Panc1 (cell line): ENCODE data around the gene ORAI1. TPM values are rescaled to one million over a fixed set of nuclear protein-coding genes. Genes with fewer than 3 reads are reported as not detected.

Experiments used
- ATAC-seq: fragments of 200-7000 bp; cut with Tn5 transposase; 2 replicates; pipeline ENCODE4 v1.9.1; 2020; ENCODE audit warnings: mild to moderate bottlenecking, moderate library complexity
- BruUV-seq: library from RNA; stranded (reverse); fragments of 400-500 nt; replicated peaks from 2 replicates; lab custom pipeline; 2021; lab: Mats Ljungman, UMichigan
- CTCF ChIA-PET: fragments of 300-600 bp; sonication (Branson Sonifier 250); formaldehyde crosslinking; loops from one replicate; lab custom pipeline; 2022; ENCODE audit warnings: antibody characterized with exemption; lab: Charles Lee
- POLR2A ChIA-PET: fragments of 300-600 bp; sonication (Branson Sonifier 250); formaldehyde crosslinking; loops from one replicate; lab custom pipeline; 2022; ENCODE audit warnings: antibody characterized with exemption; lab: Charles Lee
- DNase-seq: peaks from one replicate; pipeline ENCODE4 v3.0.0-alpha.2; 2010; ENCODE audit warnings: low read depth, low spot score
- H3K27ac ChIP-seq: 2 replicates; pipeline ENCODE4 v1.5.1; 2011; ENCODE audit warnings: mild to moderate bottlenecking, low read length, inconsistent platforms
- H3K27me3 ChIP-seq: fragments of 200-500 bp; sonication (Bioruptor generic); 2 replicates; pipeline ENCODE4 v1.6.0; 2014; ENCODE audit warnings: low read length, inconsistent platforms; ENCODE audit not compliant: control insufficient read depth, insufficient read depth
- H3K36me3 ChIP-seq: fragments of 200-500 bp; sonication (Bioruptor generic); 2 replicates; pipeline ENCODE4 v1.5.1; 2014; ENCODE audit warnings: inconsistent platforms, mild to moderate bottlenecking, low read length, moderate library complexity; ENCODE audit not compliant: control insufficient read depth, insufficient read depth
- H3K4me1 ChIP-seq: 2 replicates; pipeline ENCODE4 v1.5.1; 2011; ENCODE audit warnings: inconsistent platforms, mild to moderate bottlenecking, low read length, moderate library complexity; ENCODE audit not compliant: control insufficient read depth, insufficient read depth
- H3K4me3 ChIP-seq, 2 experiments: 2 replicates each; pipeline ENCODE4 v1.5.1; 2011 to 2012; ENCODE audit warnings: low read depth in 2 of 2, low read length in 2 of 2, mild to moderate bottlenecking in 2 of 2, inconsistent platforms in 1 of 2, moderate library complexity in 1 of 2
- H3K9me3 ChIP-seq: fragments of 200-500 bp; sonication (Bioruptor generic); 2 replicates; pipeline ENCODE4 v1.5.1; 2014; ENCODE audit warnings: low read depth, mild to moderate bottlenecking, inconsistent platforms, low read length, moderate library complexity; ENCODE audit not compliant: control insufficient read depth, insufficient read depth
- POLR2AphosphoS5 ChIP-seq: IDR thresholded peaks from 2 replicates; pipeline ENCODE4 v1.6.1; 2012; ENCODE audit warnings: mild to moderate bottlenecking, low read depth, low read length, moderate library complexity
- SIN3A ChIP-seq: IDR thresholded peaks from 2 replicates; pipeline ENCODE4 v1.6.1; 2012; ENCODE audit warnings: low read depth, mild to moderate bottlenecking, low read length, moderate library complexity, borderline replicate concordance; ENCODE audit not compliant: insufficient read depth
- TCF7L2 ChIP-seq: IDR thresholded peaks from 2 replicates; pipeline ENCODE4 v1.6.1; 2011; ENCODE audit warnings: mild to moderate bottlenecking, low read depth, low read length, inconsistent platforms
- in situ Hi-C: cut with HindIII; loops from 2 replicates; pipeline ENCODE4 v1.10.0; 2016; ENCODE audit warnings: low sequenced_read_pairs, low pct_unique_long_range_greater_than_20kb
- intact Hi-C: fragments of 100-400 bp; cut with micrococcal nuclease; formaldehyde crosslinking; loops from one replicate; pipeline ENCODE4 v1.10.0; 2022; ENCODE audit not compliant: unreplicated experiment
- total RNA-seq: library from RNA; stranded (reverse); gene quantifications from one replicate; pipeline ENCODE4 v1.2.1, GENCODE V29; 2021; ENCODE audit not compliant: unreplicated experiment
- TF ChIP-seq, protein P1 (sequence below): fragments of 450-650 bp; IDR thresholded peaks from 2 replicates; pipeline ENCODE4 v1.5.1; 2017; ENCODE audit warnings: mild to moderate bottlenecking
- TF ChIP-seq, protein P2 (sequence below), 2 experiments: IDR thresholded peaks; 2 replicates each; pipeline ENCODE4 v1.6.1; 2011 to 2012; ENCODE audit warnings: low read depth in 2 of 2, control low read depth in 1 of 2, low read length in 1 of 2, mild to moderate bottlenecking in 1 of 2, moderate library complexity in 1 of 2; ENCODE audit not compliant: insufficient read depth in 1 of 2

The ORAI1 gene
- total RNA-seq, 1 experiment from 2014 or later, result 36.7 TPM

DNA sequence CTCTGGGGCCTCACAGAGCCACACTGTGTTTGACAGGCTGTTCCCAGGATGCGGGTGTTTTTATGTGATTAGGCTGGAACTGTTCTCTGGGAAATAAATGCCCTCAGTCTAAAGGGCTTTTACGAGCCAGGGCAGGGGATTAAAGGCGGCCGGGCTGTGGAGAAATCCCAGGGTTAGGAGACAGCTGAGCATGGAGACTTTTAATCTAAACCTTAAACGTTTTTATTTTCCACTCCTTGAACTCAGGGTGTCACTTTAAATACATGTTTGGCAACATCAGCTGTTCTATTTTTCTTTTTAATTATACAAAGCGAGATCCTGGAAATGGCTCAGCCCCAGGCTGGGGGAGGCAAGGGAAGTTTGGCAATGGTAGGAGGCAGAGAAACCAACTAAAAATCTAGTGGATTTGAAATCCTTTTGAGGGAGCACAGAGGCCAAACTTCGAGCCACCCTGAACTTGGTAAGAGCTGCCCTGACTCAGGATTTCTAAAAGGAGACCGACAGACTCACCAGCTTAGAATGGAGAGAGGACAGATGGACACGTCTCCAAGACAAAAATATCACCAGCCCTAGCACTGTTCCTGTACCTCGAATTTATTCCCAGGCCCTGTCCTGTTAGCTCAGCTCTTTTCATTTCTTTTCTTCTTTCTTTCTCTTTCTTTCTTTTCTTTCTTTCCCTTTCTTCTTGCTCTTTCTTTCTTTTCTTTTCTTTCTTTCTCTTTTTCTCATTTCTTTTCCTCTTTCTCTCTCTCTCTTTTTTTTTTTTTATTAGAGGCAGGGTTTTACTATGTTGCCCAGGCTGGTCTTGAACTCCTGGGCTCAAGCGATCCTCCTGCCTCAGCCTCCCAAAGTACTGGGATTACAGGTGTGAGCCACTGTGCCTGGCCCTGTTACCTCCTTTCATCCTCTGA, 15.8 kb upstream of the ORAI1 start:
- Histone ChIP-seq H3K4me1 (no peaks in the 10 kb centered on the region), H3K27ac (no peak overlapping the region), H3K27me3 (no peaks in the 10 kb centered on the region), H3K9me3 (no peaks in the 10 kb centered on the region), H3K4me3 (no peak overlapping the region), H3K36me3 (no peaks in the 10 kb centered on the region)
- no peak for DNase-seq
- in situ Hi-C loops (no loop called here), intact Hi-C loops (no loop called here)
- ATAC-seq, result peak; percentile 53; the same call in 1 of the 2 replicates
- BruUV-seq, result no TSS peak
- POLR2A ChIA-PET, result no interaction called here
- CTCF ChIA-PET, result interaction anchor here (0.7 to 1.7 kb wide), 2 partner anchors 58 to 75 kb away, joined by 5 to 9 read pairs; no protein-coding TSS in a partner anchor
- TF ChIP-seq POLR2AphosphoS5 (no peak), SIN3A (no peak), TCF7L2 (no peak)
- TF ChIP-seq, protein P1, sequence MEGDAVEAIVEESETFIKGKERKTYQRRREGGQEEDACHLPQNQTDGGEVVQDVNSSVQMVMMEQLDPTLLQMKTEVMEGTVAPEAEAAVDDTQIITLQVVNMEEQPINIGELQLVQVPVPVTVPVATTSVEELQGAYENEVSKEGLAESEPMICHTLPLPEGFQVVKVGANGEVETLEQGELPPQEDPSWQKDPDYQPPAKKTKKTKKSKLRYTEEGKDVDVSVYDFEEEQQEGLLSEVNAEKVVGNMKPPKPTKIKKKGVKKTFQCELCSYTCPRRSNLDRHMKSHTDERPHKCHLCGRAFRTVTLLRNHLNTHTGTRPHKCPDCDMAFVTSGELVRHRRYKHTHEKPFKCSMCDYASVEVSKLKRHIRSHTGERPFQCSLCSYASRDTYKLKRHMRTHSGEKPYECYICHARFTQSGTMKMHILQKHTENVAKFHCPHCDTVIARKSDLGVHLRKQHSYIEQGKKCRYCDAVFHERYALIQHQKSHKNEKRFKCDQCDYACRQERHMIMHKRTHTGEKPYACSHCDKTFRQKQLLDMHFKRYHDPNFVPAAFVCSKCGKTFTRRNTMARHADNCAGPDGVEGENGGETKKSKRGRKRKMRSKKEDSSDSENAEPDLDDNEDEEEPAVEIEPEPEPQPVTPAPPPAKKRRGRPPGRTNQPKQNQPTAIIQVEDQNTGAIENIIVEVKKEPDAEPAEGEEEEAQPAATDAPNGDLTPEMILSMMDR, result no peak
- TF ChIP-seq, protein P2, sequence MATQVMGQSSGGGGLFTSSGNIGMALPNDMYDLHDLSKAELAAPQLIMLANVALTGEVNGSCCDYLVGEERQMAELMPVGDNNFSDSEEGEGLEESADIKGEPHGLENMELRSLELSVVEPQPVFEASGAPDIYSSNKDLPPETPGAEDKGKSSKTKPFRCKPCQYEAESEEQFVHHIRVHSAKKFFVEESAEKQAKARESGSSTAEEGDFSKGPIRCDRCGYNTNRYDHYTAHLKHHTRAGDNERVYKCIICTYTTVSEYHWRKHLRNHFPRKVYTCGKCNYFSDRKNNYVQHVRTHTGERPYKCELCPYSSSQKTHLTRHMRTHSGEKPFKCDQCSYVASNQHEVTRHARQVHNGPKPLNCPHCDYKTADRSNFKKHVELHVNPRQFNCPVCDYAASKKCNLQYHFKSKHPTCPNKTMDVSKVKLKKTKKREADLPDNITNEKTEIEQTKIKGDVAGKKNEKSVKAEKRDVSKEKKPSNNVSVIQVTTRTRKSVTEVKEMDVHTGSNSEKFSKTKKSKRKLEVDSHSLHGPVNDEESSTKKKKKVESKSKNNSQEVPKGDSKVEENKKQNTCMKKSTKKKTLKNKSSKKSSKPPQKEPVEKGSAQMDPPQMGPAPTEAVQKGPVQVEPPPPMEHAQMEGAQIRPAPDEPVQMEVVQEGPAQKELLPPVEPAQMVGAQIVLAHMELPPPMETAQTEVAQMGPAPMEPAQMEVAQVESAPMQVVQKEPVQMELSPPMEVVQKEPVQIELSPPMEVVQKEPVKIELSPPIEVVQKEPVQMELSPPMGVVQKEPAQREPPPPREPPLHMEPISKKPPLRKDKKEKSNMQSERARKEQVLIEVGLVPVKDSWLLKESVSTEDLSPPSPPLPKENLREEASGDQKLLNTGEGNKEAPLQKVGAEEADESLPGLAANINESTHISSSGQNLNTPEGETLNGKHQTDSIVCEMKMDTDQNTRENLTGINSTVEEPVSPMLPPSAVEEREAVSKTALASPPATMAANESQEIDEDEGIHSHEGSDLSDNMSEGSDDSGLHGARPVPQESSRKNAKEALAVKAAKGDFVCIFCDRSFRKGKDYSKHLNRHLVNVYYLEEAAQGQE (IDR thresholded peaks at IDR 0.05; ENCODE audit: insufficient read depth in 1 of 2, low read depth in 2 of 2, low read length in 1 of 2), result no peak

DNA sequence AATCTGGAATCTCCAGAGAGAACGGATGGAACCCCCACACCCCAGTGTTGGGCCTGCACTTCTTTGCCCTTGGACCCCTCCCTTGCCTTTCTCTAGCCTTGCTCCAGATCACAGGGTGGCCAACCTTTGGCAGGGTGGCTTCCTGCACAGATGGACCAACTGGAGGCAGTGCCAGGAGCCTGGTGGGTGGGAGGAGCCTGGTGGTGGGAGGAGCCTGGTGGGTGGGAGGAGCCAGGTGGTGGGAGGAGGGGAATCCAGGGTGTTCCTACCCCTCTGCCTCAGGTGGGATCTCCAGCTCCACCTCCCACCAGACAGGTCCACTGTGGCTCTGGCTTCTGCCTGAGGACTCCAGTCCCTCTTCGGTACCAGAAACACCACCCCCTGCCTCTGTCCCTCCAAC, 15.0 kb upstream of the ORAI1 start:
- in situ Hi-C loops, result no loop called here
- Histone ChIP-seq H3K36me3 (no peaks in the 10 kb centered on the region), H3K4me1 (no peaks in the 10 kb centered on the region), H3K9me3 (no peaks in the 10 kb centered on the region), H3K4me3 (no peak overlapping the region), H3K27ac (no peak overlapping the region), H3K27me3 (no peaks in the 10 kb centered on the region)
- CTCF ChIA-PET, result interaction anchor here (1.7 kb wide), 1 partner anchor 59 kb away, joined by 9 read pairs; no protein-coding TSS in a partner anchor
- no peak for DNase-seq
- no TSS peak for BruUV-seq
- intact Hi-C loops, result no loop called here
- TF ChIP-seq, protein P1, result no peak
- TF ChIP-seq, protein P2 (IDR thresholded peaks at IDR 0.05; ENCODE audit: insufficient read depth in 1 of 2, low read depth in 2 of 2, low read length in 1 of 2), result no peak
- POLR2A ChIA-PET, result no interaction called here
- peak; percentile 76 for ATAC-seq
